ENCODE measurements around the gene NUDT14. TPM values are rescaled to one million over a fixed set of nuclear protein-coding genes. Genes with fewer than 3 reads are reported as not detected.

The NUDT14 gene
- total RNA-seq, 3 donors from 2014 or later = 26.9 to 46.7 (median 37.9) TPM

DNA sequence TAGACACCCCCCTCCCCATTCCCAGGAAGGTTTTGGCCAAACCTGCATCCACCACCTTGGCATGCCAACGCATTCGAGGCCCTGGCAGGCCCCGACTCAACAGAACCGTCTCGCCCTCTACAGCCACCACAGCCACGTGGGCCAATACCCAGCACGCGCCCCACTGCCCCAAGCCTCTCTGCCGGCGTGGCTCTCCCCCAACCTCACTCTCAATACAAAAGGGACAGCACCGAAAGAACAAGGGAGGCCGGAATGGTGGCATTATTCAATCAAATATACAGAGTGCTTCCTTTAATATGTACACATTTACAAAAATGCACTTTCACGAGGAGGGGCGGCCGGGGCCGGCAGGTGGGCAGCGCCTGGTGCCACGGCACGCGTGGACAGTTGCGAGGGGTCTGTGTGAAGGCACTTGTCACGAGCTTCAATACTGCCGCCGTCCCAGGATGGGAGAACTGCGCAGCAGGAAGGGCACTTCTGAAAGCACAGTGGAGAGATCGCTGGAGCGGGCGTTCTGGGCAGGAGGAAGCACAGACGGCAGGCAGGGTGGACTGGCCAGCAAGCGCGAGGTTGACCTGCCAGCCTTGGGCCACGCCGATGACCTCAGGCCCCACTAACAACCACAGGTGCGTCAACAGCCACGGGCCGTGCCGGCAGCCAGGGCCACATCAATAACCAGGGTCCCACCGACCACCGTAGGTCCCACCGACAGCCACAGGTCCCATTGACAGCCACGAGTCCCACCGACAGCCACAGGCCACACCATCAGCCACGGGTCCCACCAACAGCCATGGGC lies 39.4 kb downstream of the NUDT14 start:
- intact Hi-C loops (cut with DNase I, micrococcal nuclease) = no loop called here
- Histone ChIP-seq H3K9me3 (peaks cover 14% of the 10 kb centered on the region), H3K36me3 (ENCODE audit: low read depth) (no peaks in the 10 kb centered on the region), H3K4me3 (no peak overlapping the region), H3K4me1 (ENCODE audit: low read depth) (no peaks in the 10 kb centered on the region)
- ATAC-seq = no peak
- TF ChIP-seq, protein P1, sequence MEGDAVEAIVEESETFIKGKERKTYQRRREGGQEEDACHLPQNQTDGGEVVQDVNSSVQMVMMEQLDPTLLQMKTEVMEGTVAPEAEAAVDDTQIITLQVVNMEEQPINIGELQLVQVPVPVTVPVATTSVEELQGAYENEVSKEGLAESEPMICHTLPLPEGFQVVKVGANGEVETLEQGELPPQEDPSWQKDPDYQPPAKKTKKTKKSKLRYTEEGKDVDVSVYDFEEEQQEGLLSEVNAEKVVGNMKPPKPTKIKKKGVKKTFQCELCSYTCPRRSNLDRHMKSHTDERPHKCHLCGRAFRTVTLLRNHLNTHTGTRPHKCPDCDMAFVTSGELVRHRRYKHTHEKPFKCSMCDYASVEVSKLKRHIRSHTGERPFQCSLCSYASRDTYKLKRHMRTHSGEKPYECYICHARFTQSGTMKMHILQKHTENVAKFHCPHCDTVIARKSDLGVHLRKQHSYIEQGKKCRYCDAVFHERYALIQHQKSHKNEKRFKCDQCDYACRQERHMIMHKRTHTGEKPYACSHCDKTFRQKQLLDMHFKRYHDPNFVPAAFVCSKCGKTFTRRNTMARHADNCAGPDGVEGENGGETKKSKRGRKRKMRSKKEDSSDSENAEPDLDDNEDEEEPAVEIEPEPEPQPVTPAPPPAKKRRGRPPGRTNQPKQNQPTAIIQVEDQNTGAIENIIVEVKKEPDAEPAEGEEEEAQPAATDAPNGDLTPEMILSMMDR (IDR thresholded peaks at IDR 0.05) = no peak
- no peak for DNase-seq

DNA sequence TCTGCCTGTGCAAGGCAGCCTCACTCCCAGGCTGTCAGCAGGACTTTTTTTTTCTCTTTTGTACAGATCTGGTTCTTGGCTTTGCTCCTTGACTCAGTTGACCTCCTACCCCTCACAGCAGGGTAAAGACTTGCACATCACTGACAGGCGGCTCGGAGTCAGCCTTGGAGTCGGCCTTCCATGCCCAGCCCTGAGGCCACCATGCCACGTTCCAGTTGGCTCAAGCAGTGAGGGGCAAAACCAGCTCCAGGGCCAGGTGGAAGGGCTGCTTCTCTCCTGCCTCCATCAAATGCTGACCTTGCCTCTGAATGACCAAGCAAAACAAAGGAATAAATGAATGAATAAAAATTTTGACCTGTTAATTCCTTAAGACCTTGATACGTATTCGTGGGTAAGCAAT lies 40.1 kb downstream of the NUDT14 start:
- H3K36me3 ChIP-seq (ENCODE audit: low read depth) = no peaks in the 10 kb centered on the region
- no peak overlapping the region for H3K4me3 ChIP-seq
- DNase-seq (no peak), ATAC-seq (no peak)
- TF ChIP-seq, protein P1 (IDR thresholded peaks at IDR 0.05) = no peak
- intact Hi-C loops (cut with DNase I, micrococcal nuclease) = no loop called here
- peaks cover 14% of the 10 kb centered on the region for H3K9me3 ChIP-seq
- H3K4me1 ChIP-seq (ENCODE audit: low read depth) = no peaks in the 10 kb centered on the region

DNA sequence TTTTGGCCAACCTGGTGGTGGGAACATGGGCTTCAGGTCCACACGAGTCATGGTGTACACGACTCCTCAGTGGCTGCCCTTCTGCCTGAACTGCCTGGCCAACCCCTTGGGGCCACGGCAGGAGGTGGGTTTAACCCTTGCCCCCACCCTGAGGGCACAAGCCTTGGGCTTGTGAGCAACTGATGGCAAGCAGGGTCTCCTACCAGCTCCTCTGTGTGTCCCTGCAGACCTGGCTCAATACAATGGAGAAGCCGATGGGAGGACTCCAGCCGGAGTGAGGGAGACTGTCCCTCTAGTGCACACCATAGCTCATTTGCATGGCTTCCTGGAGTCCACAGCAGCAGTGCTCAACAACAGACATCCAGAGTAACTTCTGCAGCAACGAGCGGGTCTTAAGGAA lies 40.5 kb downstream of the NUDT14 start:
- TF ChIP-seq, protein P1 (IDR thresholded peaks at IDR 0.05) = no peak
- Histone ChIP-seq H3K4me1 (ENCODE audit: low read depth) (no peaks in the 10 kb centered on the region), H3K9me3 (peaks cover 14% of the 10 kb centered on the region), H3K36me3 (ENCODE audit: low read depth) (no peaks in the 10 kb centered on the region), H3K4me3 (no peak overlapping the region)
- intact Hi-C loops (cut with DNase I, micrococcal nuclease) = no loop called here
- ATAC-seq = no peak
- peak in 1 of 3 donors; percentile 12 for DNase-seq

DNA sequence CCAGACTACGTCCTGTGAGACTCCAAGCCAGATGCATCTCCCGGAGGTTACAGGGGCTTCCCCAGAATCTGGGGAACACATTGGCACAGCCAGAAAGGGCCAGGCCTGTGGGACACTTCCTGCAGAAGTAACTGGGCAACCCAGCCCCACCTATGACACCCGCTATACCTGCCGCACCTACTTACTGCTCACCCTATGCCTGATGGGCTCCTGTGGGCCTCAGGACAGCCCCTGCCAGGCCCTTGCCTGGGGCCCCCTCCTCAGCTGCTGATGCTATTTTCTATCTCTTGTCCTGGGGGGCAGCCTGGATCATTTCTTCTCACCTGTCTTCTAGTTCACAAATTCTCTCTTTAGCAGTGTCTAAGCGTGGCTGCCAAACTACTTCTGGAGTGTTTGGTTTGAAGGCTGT lies 41.3 kb downstream of the NUDT14 start:
- ATAC-seq = no peak
- intact Hi-C loops (cut with DNase I, micrococcal nuclease) = no loop called here
- Histone ChIP-seq H3K4me1 (ENCODE audit: low read depth) (no peaks in the 10 kb centered on the region), H3K9me3 (peaks cover 14% of the 10 kb centered on the region), H3K4me3 (no peak overlapping the region), H3K36me3 (ENCODE audit: low read depth) (no peaks in the 10 kb centered on the region)
- TF ChIP-seq, protein P1 (IDR thresholded peaks at IDR 0.05) = no peak
- peak in 1 of 3 donors; percentile 11 for DNase-seq

DNA sequence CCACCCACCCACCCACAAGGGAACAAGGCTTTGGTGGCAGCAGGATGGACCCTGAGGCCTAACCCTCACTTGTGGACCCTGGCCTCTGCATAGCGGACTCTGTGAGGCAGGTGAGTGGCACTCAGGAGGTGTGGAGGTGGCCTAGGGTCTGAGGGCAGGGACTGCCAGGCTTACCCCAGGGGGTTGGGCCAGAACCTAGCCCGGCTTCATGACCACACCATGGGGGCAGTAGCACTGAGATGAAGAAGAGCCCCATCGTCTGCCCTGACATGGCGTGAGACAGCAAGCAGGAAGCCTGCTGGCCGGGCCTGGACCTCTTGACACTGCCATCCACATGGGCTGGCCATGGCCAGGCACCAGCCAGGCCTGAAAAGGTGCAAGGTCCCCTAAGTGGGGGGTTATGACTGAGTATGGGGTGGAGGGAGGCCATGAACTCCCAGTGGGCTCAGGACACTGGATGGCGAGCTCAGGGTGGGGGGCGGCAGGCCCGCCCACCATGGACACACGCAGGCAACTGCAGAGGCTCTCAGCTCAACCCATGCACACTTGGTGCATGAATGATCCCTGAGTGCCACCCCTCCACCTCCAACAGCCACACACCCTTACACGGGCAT lies 41.8 kb downstream of the NUDT14 start:
- intact Hi-C loops (cut with DNase I, micrococcal nuclease) = no loop called here
- H3K9me3 ChIP-seq = peaks cover 14% of the 10 kb centered on the region
- H3K4me1 ChIP-seq (ENCODE audit: low read depth) = no peaks in the 10 kb centered on the region
- no peak overlapping the region for H3K4me3 ChIP-seq
- no peaks in the 10 kb centered on the region for H3K36me3 ChIP-seq (ENCODE audit: low read depth)
- TF ChIP-seq, protein P1 (IDR thresholded peaks at IDR 0.05) = no peak
- peak in 1 of 3 donors; percentile 29 for DNase-seq
- ATAC-seq = no peak
